GM12873 (cell line): ENCODE measurements around the gene DNASE2.

Experiments
- CTCF ChIP-seq: IDR thresholded peaks from 2 replicates; pipeline ENCODE4 v1.5.1; 2012; ENCODE audit warnings: low read depth, mild to moderate bottlenecking, moderate library complexity, low read length, control low read depth; ENCODE audit not compliant: insufficient read depth; ENCODE audit errors: missing control alignments

Gene DNASE2

DNA sequence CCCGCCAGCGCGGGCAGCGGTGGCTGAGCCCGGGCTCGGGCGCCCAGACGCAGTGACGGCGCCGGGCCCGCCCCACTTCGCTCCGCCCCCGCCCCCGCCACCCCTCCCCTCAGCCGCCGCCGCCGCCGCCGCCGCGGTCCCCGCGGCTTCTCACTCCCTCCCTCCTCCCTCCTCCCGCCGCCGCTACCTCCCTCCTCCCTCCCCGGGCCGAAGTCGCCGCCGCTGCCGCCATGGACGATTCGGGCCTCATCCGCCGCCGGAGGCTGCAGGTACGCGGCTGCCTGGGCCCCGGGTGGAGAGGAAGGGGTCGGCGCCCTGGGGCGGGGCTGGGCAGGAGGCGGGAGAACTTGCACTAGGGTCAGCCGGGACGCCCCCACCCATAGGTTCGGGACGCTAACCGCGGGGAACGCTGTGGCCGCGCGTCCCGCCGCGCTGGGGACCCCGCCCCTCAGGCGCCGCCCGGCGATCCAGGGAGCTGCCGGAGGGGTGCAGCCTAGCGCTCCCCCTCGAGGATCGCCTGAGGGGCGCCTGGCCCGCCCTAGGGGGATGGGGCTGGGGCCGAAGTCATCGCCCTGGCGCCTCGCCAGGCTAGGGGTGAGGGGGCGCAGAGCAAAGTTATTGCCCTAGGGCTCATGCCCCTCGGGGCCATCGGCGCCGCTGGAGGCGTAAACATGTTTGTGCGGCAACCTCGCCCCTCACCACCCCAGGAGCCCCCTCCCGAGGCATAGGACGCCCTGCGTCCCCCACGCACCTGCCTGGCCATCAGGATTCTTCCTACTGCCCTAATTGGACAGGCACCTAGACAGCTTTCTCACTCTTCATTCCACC, 47.3 kb downstream of the DNASE2 start:
- no peak for TF ChIP-seq CTCF

DNA sequence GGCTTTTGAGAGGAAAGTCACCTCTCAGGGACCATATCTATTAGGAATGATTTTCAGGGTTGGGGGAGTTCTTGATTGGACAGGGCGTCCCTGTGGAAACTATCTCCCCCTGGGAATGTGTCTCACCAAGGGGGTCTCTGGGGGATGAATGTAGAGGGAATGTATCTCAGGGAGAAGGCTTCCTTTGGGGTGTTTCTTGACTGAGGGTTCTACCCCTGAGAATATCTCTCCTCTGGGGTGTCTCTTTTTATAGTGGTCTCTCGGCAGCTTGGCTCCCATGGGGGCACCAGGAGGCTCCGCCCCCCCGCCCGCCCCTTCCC, 47.9 kb downstream of the DNASE2 start:
- no peak for TF ChIP-seq CTCF

DNA sequence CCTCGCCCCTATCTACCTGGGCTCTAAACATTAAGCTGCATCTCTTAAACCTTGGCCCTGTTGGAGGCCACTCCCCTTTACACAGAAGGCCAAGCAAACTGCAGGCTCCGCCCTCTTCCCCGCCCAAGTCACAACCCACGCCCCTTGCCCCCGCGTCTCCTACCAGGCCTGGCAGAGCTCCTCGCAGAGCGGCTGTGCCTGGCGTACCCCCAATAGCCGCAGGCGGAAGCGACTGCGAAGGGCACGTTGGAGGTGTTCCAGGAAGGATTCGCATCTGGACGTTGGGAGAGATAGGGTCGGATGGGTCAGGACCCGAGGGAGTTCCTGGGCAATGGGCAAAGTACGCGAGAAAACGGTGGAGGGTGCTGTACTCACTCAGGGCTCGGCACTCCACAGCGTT, 52.8 kb downstream of the DNASE2 start:
- TF ChIP-seq CTCF, result no peak

DNA sequence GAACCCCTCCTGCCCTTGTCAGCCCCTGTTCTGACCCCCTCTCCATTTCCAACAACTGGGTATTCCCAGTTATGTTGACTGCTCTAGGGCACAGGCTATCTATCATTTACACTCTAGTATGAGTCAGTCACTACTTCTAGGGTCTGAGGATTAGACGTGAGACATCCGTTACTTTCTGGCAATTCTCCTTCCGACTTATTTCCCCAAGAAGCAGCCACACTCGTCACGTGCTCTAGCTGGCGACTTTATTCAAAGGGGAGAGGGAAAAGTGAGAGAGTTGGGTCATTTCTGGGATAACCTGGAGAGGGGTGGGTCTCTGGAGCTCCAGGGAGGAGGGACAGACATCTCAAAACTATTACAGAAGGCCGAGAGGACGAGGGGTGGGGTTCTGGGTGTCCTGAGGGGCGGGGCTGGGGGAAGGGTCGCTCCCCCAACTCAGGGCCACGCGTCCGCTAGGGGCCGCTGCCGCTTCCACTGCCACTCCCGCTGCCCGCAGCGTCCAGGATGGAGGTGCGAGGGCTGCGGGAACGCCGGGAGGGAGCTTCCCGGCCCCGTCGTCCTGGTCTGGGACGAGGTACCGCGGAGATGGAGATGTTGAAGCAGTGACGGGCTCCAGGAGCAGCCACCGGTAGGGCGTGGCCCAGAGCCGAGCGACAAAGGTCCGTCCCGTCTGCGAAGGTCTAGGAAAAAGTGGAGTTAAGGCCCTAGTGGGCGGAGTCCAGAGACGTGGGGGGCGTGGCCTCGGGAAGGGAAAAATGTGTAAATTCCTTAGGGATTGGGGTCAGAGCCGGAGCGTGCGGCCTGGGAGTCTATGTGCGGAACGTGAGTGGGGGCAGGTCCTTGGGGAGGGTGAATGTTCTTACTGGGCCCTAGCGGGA, 55.8 kb downstream of the DNASE2 start:
- peak; percentile 46 for TF ChIP-seq CTCF
